Heart left ventricle (tissue), 13 donors: Measurements from ENCODE around the gene PPIP5K2.

Experiments
- POLR2A ChIP-seq, 2 donors: fragments of 450-650 bp; IDR thresholded peaks; one replicate each; pipeline ENCODE4 v1.6.1; 2017; ENCODE audit warnings: antibody characterized with exemption in 2 of 2, mild to moderate bottlenecking in 2 of 2, moderate library complexity in 2 of 2
- TF ChIP-seq, protein P1 (sequence below), 12 donors: fragments of 200-600 bp; sonication (generic) in 4 of 12; IDR thresholded peaks; one replicate each; pipeline versions ENCODE4 v1.5.0 to v1.8.0; 2018 to 2022; ENCODE audit warnings: antibody characterized with exemption in 12 of 12, mild to moderate bottlenecking in 5 of 12
- donor health status: ischemic (EF 13 %, LVEDD 7.1; RV severe dilation, severe dysfunction).
- donor health status: DM: no; HTN: yes; CAD: no.
- donor health status: DM: no; HTN: no; CAD: no.
- donor health status: ischemic (EF 25% LVEDD 6.9; RV normal size, moderate dysfunction).
- donor health status: ischemic (EF 25% LVEDD 5.7; RV mildly dilated, moderate dysfunction).
- donor health status: ischemic (EF 35%, LVEDD 5.7; RV mildly dilated, moderate dysfunction).
- donor health status: nonischemic (EF 11% LVEDD 7.7; RV severe dilation, severe dysfunction).
- donor health status: DM: yes; HTN: yes; CAD: no.
- donor health status: PGD.
- donor health status: ischemic (EF 29% LVEDD 5.4; RV normal size, mild dysfunction).
- donor health status: nonischemic (EF 23%, LVEDD 6.1; RV moderate dilation, normal function).

DNA sequence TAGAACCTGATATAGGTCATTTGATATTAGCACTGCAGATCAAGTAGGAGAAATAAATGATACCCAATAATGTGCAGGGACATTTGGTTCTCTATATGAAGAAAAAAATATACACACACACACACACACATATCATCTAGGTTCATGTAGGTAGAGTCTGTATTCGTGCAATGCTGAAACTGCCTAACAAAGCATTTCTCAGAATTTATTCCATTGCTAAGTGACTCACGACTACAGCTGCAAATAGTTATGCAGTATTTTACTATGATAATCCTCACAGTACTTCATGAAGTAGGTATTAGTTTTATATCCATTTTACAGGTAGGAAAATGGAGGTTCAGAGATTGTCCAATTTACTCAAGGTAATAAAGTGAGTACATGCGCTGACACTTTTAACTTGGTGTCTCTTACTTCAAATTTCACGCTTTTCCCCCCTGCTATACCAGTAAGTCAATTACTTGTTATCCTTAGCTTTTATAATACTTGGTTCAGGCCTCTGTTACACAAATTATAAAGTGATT lies 2.6 kb upstream of the PPIP5K2 start:
- TF ChIP-seq, protein P1, sequence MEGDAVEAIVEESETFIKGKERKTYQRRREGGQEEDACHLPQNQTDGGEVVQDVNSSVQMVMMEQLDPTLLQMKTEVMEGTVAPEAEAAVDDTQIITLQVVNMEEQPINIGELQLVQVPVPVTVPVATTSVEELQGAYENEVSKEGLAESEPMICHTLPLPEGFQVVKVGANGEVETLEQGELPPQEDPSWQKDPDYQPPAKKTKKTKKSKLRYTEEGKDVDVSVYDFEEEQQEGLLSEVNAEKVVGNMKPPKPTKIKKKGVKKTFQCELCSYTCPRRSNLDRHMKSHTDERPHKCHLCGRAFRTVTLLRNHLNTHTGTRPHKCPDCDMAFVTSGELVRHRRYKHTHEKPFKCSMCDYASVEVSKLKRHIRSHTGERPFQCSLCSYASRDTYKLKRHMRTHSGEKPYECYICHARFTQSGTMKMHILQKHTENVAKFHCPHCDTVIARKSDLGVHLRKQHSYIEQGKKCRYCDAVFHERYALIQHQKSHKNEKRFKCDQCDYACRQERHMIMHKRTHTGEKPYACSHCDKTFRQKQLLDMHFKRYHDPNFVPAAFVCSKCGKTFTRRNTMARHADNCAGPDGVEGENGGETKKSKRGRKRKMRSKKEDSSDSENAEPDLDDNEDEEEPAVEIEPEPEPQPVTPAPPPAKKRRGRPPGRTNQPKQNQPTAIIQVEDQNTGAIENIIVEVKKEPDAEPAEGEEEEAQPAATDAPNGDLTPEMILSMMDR (IDR thresholded peaks at IDR 0.05), result no peak
- no peak for TF ChIP-seq POLR2A (IDR thresholded peaks at IDR 0.05)
